Caco-2 (cell line): ENCODE results near the gene FLOT1. TPM values are rescaled to one million over a fixed set of nuclear protein-coding genes. Genes with fewer than 3 reads are reported as not detected.

Experiments
- BruUV-seq: library from RNA; stranded (reverse); fragments of 400-500 nt; replicated peaks from 2 replicates; lab custom pipeline; 2021; lab: Mats Ljungman, UMichigan
- CTCF ChIA-PET: fragments of 300-600 bp; sonication (Branson Sonifier 250); formaldehyde crosslinking; loops from one replicate; lab custom pipeline; 2022; ENCODE audit warnings: antibody characterized with exemption; lab: Charles Lee
- POLR2A ChIA-PET: fragments of 300-600 bp; sonication (Branson Sonifier 250); formaldehyde crosslinking; loops from one replicate; lab custom pipeline; 2022; ENCODE audit warnings: antibody characterized with exemption; lab: Charles Lee
- DNase-seq, 2 experiments: peaks; one replicate each; pipeline versions ENCODE4 v3.0.0 to v3.0.0-alpha.2; 2020 to 2022
- H3K27me3 ChIP-seq: replicated peaks from 2 replicates; pipeline ENCODE4 v1.6.0; 2011; ENCODE audit warnings: low read length; ENCODE audit not compliant: control insufficient read depth, insufficient read depth
- H3K36me3 ChIP-seq: 2 replicates; pipeline ENCODE4 v1.5.1; 2011; ENCODE audit warnings: low read length; ENCODE audit not compliant: control insufficient read depth, insufficient read depth
- H3K4me1 ChIP-seq: fragments of 250-450 bp; sonication (Bioruptor Pico); 2 replicates; pipeline ENCODE4 v1.5.1; 2020; ENCODE audit warnings: mild to moderate bottlenecking
- H3K4me3 ChIP-seq: 2 replicates; pipeline ENCODE4 v1.5.1; 2011; ENCODE audit warnings: low read depth, mild to moderate bottlenecking, control low read depth, low read length
- H3K9me3 ChIP-seq: fragments of 250-450 bp; sonication (Bioruptor Pico); 2 replicates; pipeline ENCODE4 v1.5.1; 2020; ENCODE audit warnings: mild to moderate bottlenecking, moderate library complexity
- H3K27ac Mint-ChIP-seq: one replicate; pipeline ENCODE4 v1.8.0; 2022; ENCODE audit warnings: mixed read lengths; ENCODE audit not compliant: unreplicated experiment
- H3K27me3 Mint-ChIP-seq: one replicate; pipeline ENCODE4 v1.8.0; 2022; ENCODE audit warnings: mixed read lengths; ENCODE audit not compliant: insufficient read depth, unreplicated experiment
- H3K36me3 Mint-ChIP-seq: one replicate; pipeline ENCODE4 v1.8.0; 2022; ENCODE audit warnings: mild to moderate bottlenecking, mixed read lengths; ENCODE audit not compliant: insufficient read depth, unreplicated experiment
- H3K4me1 Mint-ChIP-seq: one replicate; pipeline ENCODE4 v1.8.0; 2022; ENCODE audit warnings: low read depth, mixed read lengths; ENCODE audit not compliant: unreplicated experiment
- H3K4me3 Mint-ChIP-seq: one replicate; pipeline ENCODE4 v1.8.0; 2022; ENCODE audit warnings: mild to moderate bottlenecking, moderate library complexity, mixed read lengths; ENCODE audit not compliant: unreplicated experiment
- H3K9me3 Mint-ChIP-seq: one replicate; pipeline ENCODE4 v1.8.0; 2022; ENCODE audit warnings: mixed read lengths; ENCODE audit not compliant: unreplicated experiment
- CTCF ChIP-seq, 2 experiments: fragments of 200-600 bp in 1 of 2; IDR thresholded peaks; 1 replicate in 1 of 2; 2 replicates in 1 of 2; pipeline versions ENCODE4 v1.5.1 to v1.8.0; 2011 to 2022; ENCODE audit warnings: antibody characterized with exemption in 1 of 2, control low read depth in 1 of 2, inconsistent platforms in 1 of 2, low read depth in 1 of 2, low read length in 1 of 2, mild to moderate bottlenecking in 1 of 2, moderate library complexity in 1 of 2; ENCODE audit not compliant: insufficient read depth in 1 of 2, severe bottlenecking in 1 of 2, unreplicated experiment in 1 of 2
- intact Hi-C: fragments of 100-400 bp; cut with micrococcal nuclease; formaldehyde crosslinking; loops from one replicate; pipeline ENCODE4 v1.10.0; 2022; ENCODE audit not compliant: unreplicated experiment
- total RNA-seq: library from RNA; stranded (reverse); gene quantifications from 2 replicates; pipeline ENCODE4 v1.2.3, GENCODE V29; 2022

FLOT1 gene
- total RNA-seq, 1 experiment from 2014 or later, result 113 TPM

GRCh38 chr6:30763618-30764489, 21.4 kb upstream of the FLOT1 start:
- Mint-ChIP-seq H3K9me3 (peaks cover 11% of the 10 kb centered on the region), H3K4me1 (peaks cover 36% of the 10 kb centered on the region), H3K27ac (peak overlapping the region; percentile 84), H3K36me3 (peaks cover 25% of the 10 kb centered on the region), H3K4me3 (peak overlapping the region; percentile 57), H3K27me3 (no peaks in the 10 kb centered on the region)
- H3K27me3 ChIP-seq, result no peaks in the 10 kb centered on the region
- H3K36me3 ChIP-seq, result no peaks in the 10 kb centered on the region
- no peak overlapping the region for H3K4me3 ChIP-seq
- intact Hi-C loops, result loop anchor here (1.0 to 5.0 kb wide), 2 partner anchors 20 to 48 kb away; partner anchors contain the start of gene IER3
- peaks cover 60% of the 10 kb centered on the region for H3K4me1 ChIP-seq
- ChIA-PET POLR2A (interaction anchor here (0.7 to 1.2 kb wide), 6 partner anchors 21 to 59 kb away, joined by 3 to 6 read pairs (median 3); no protein-coding TSS in a partner anchor), CTCF (interaction anchor here (0.5 to 1.7 kb wide), 6 partner anchors 20 to 375 kb away, joined by 3 to 5 read pairs (median 4); partner anchors contain the start of gene IER3)
- H3K9me3 ChIP-seq, result no peaks in the 10 kb centered on the region
- DNase-seq, result peak; percentile 63 to 73
- BruUV-seq, result no TSS peak
- peak in 1 of 2 experiments; percentile 30 for TF ChIP-seq CTCF (IDR thresholded peaks at IDR 0.05; ENCODE audit: insufficient read depth in 1 of 2, low read depth in 1 of 2, low read length in 1 of 2, severe bottlenecking in 1 of 2, unreplicated experiment in 1 of 2)

DNA sequence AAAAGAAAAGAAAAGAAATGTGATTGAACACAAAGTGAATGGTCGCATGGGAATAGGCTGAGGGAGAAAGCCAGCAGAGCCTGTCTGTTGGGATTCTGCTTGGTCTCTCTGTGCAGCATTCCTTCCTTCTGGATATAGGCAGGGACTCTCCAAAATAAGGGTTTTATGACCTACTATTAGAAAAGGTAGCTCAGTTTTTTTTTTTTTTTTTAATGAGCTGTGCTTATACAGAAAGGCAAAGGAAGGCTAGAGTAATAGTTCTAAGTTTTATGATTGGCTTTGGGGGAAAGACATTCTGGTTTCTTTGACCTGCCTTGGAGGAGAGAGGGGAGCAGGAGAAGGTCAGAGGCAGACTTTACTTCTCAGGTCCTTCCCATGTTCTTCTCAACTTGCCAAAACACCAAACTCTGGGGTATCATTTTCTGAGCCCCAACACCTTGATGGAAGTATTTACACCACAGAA, 20.7 kb upstream of the FLOT1 start:
- no peak for TF ChIP-seq CTCF (IDR thresholded peaks at IDR 0.05; ENCODE audit: insufficient read depth in 1 of 2, low read depth in 1 of 2, low read length in 1 of 2, severe bottlenecking in 1 of 2, unreplicated experiment in 1 of 2)
- no TSS peak for BruUV-seq
- H3K4me3 ChIP-seq, result no peak overlapping the region
- no peaks in the 10 kb centered on the region for H3K9me3 ChIP-seq
- intact Hi-C loops, result loop anchor here (5.0 kb wide), 1 partner anchor 49 kb away; no protein-coding TSS in a partner anchor
- no peaks in the 10 kb centered on the region for H3K27me3 ChIP-seq
- no peak for DNase-seq
- ChIA-PET POLR2A (interaction anchor here (1.0 to 1.2 kb wide), 3 partner anchors 20 to 60 kb away, joined by 3 to 6 read pairs (median 3); no protein-coding TSS in a partner anchor), CTCF (interaction anchor here (0.5 to 1.7 kb wide), 3 partner anchors 20 to 375 kb away, joined by 3 to 5 read pairs (median 3); partner anchors contain the start of gene IER3)
- H3K4me1 Mint-ChIP-seq, result peaks cover 31% of the 10 kb centered on the region
- no peaks in the 10 kb centered on the region for H3K27me3 Mint-ChIP-seq
- peaks cover 57% of the 10 kb centered on the region for H3K4me1 ChIP-seq
- H3K36me3 Mint-ChIP-seq, result peaks cover 25% of the 10 kb centered on the region
- H3K36me3 ChIP-seq, result no peaks in the 10 kb centered on the region
- peak overlapping the region; percentile 84 for H3K27ac Mint-ChIP-seq
- peaks cover 11% of the 10 kb centered on the region for H3K9me3 Mint-ChIP-seq
- peak overlapping the region; percentile 57 for H3K4me3 Mint-ChIP-seq

GRCh38 chr6:30761791-30762429, 19.4 kb upstream of the FLOT1 start:
- POLR2A ChIA-PET, result no interaction called here
- H3K4me3 ChIP-seq, result no peak overlapping the region
- Mint-ChIP-seq H3K27ac (no peak overlapping the region), H3K4me3 (no peak overlapping the region), H3K9me3 (peaks cover 11% of the 10 kb centered on the region), H3K36me3 (peaks cover 25% of the 10 kb centered on the region), H3K27me3 (no peaks in the 10 kb centered on the region), H3K4me1 (peaks cover 34% of the 10 kb centered on the region)
- no peak for TF ChIP-seq CTCF (IDR thresholded peaks at IDR 0.05; ENCODE audit: insufficient read depth in 1 of 2, low read depth in 1 of 2, low read length in 1 of 2, severe bottlenecking in 1 of 2, unreplicated experiment in 1 of 2)
- DNase-seq, result no peak
- no peaks in the 10 kb centered on the region for H3K36me3 ChIP-seq
- CTCF ChIA-PET, result interaction anchor here (0.7 kb wide), 1 partner anchor 181 kb away, joined by 3 read pairs; no protein-coding TSS in a partner anchor
- H3K27me3 ChIP-seq, result no peaks in the 10 kb centered on the region
- H3K9me3 ChIP-seq, result no peaks in the 10 kb centered on the region
- H3K4me1 ChIP-seq, result peaks cover 53% of the 10 kb centered on the region
- intact Hi-C loops, result loop anchor here (5.0 kb wide), 1 partner anchor 50 kb away; no protein-coding TSS in a partner anchor
- no TSS peak for BruUV-seq
